HG03064 (cell line): ENCODE measurements around the gene EPHB3.

Source experiments
- ATAC-seq: cut with Tn5 transposase; IDR thresholded peaks from one replicate; pipeline ENCODE4 v1.9.1; 2021; ENCODE audit warnings: low read depth; ENCODE audit not compliant: unreplicated experiment

Gene EPHB3

DNA sequence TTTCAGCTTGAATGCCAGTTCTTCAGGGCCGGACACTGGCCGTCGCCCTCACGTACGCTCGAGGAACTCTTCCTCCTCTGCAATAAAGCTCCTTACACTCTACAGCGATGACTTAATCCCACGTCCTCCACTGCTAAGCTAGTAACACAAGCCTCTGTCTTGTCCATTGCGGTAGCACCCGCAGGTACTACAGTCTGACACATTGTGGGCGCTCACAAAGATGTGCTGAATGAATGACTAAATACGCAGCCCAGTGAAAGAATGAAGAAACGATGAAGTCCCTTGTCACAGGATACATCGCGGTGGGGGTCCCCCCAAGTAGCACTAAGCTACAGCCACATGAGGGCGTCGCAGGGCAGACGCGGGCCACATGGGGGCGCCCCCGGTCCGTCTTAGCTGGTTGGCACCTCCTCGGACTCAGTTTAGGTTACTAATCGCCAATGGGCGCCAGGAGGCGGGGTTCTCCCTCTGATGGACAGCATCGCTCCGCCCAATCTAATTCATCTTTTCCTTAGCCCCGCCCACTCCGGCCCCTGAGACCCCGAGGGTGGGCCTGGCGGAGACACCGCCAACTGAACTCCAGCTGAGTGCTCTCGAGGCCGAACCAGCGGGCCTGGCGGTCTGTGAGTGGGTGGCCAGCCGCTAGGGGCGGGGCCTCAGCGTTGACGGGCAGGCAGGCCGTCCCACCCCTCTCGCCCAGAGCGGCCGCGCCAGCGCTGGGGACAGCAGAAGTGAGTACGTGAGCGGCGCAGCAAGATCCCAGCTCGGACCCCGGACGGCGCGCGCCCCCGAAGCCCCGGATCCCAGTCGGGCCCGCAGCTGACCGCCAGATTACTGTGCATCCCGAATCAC lies at the start of gene EPHB3:
Gene EPHB3 (plus strand): TSS at position 725 of the 852 bp plus-strand sequence. CDS start 451 bp downstream, outside the sequence.
- ATAC-seq, result peak; percentile 85

- ATAC-seq, result no peak
These were observed 49.0 kb upstream of the EPHB3 start for GRCh38 chr3:184512621-184513020.

DNA sequence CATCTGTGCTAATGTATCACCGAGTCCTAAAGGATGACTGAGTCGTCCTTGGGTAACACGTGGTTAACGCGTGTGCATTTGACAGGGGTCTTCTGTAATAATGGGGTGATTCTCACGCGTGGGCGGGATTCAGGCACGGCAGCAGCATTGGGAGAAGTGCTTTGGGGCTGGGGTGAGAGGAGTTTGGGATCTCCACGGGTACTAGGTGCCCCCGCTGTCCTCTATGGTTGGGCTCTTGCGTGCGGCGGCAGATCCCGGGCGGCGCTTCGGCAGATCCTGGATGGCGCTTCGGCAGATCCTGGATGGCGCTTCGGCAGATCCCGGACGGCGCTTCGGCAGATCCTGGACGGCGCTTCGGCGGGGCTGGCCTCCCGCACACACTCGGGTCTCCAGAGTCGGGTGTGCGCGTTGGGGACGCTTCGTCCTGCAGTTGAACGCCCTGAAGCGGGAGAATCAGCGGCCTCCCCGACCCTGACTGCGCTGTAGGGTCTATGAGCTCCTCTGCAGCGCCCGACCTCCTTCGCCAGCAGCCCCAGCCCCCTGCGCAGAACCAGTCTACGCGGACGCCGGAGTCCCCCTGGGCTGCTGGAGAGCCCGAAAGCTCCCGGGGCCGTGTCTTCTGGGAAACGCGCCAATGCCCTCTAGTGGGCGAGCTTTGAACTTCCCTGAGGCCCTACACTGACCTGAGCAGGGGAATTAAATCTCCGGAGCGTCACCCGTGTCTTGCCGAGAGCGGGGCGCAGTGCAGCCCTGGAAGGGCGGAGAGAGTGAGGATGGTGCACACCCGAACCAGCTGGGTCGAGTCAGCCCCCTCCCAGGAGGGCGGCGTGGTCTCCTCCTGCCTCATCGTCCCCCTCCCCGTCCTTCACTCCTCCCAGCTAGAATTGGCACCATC lies 48.1 kb upstream of the EPHB3 start:
- no peak for ATAC-seq

DNA sequence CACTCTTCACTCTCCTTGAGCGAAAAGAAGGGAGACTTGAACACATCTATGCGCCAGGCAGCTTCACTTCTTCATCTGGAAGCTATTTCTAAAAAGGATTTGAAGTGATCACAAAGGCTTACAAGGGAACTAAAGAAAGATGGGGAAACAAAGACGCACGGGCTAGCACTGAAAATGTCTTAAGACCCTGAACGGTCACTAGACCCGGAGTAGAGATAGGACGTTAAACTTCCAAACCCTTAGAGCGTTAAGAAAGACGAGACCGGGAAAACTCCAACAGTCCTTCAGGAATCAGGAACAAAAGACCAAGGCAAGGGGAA lies 47.5 kb upstream of the EPHB3 start:
- ATAC-seq, result no peak

GRCh38 chr3:184523825-184524615 lies 37.6 kb upstream of the EPHB3 start:
- ATAC-seq, result no peak

DNA sequence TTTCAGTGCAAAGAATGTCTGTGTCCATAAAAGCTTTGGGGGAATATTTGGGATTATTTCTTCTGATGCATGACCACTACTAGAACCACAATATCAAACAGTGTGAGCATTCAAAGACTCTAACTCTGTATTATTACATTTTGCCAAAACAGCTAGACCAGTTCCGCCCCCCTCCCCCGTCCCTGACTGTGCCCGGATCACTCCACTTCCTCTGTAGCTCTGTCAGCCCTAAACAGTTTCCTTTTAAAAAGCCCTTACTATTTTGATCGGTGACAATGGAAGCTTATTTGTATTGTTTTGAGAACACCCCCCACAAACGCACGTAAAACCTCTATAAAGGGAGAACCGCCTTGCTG lies 36.6 kb upstream of the EPHB3 start:
- ATAC-seq, result no peak

DNA sequence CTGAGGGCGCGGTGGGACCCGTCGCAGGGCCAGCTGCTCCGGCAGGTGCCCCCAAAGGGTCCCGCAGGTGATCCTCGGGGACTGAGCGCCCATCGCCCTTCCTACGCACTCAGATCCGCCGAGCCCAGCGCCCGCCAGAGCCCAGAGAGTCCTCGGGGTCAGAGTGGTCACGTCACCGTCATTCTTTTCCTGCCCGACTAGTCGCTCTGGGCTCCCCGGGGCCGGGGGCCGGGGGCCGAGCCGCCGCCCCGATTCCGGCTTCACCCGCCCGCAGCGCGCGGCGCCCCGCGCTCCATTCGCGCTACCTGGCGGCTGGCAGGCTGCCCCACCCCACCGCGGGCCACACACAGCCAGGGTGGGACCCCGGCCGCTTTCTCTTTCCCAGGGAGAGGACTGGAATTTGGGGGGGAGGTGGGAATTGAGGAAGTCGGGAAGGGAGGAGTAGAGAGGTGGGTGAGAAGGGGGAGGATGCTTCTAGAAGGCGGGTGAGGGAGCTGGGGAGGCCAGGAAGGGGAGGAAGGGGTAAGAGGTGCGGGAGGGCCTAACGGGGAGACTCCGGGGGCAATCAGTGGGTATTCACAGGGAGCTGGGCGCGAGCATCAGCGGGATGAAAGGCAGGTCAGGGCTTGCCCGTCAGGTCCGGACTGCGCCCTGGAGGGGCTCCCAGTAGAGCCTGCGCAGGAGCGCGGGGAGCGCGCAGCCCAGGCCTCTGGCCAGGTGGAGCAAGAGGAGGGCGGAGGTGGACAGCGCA lies 36.1 kb upstream of the EPHB3 start:
- no peak for ATAC-seq

GRCh38 chr3:184526088-184526433 lies 35.5 kb upstream of the EPHB3 start:
- no peak for ATAC-seq

GRCh38 chr3:184531626-184532280 lies 29.8 kb upstream of the EPHB3 start:
- ATAC-seq, result no peak

DNA sequence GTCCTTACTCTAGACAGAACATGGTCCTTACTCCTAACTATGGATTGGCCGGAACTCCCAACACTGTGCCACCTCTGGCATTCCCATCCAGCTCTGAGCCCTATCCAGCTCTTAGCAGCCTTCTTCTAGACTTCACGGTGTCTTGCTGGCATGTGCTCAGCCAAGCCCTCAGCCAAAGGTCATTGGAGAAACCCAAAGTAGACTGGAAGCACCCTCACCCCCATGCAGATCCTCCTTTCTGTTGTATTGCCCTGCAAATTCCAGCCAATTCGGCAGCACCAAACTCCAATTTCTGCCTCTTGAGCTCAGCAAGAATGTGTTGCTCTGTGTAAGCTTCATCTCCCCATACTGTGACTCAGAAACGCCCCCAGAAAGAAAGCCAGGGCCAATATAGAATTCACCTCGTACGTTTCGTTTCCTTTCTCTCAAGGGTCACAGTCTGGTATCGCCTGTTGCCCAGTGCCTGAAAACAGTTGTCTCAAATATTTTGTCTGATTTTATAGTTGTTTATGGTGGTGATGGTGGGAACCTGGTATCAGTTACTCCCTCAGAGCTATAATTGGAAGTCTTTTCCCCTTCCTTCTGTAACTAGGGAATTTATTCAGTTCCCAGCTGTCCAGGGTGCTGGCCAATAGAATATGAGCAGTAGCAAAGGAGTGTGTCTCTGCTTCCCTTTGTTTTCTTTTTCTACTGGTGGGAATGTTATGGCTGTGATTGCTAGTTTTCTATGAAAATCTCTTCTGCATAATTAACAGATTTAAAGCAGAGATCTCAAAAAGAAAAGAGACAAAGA lies 28.4 kb upstream of the EPHB3 start:
- no peak for ATAC-seq

GRCh38 chr3:184537885-184538665 lies 23.5 kb upstream of the EPHB3 start:
- ATAC-seq, result no peak

DNA sequence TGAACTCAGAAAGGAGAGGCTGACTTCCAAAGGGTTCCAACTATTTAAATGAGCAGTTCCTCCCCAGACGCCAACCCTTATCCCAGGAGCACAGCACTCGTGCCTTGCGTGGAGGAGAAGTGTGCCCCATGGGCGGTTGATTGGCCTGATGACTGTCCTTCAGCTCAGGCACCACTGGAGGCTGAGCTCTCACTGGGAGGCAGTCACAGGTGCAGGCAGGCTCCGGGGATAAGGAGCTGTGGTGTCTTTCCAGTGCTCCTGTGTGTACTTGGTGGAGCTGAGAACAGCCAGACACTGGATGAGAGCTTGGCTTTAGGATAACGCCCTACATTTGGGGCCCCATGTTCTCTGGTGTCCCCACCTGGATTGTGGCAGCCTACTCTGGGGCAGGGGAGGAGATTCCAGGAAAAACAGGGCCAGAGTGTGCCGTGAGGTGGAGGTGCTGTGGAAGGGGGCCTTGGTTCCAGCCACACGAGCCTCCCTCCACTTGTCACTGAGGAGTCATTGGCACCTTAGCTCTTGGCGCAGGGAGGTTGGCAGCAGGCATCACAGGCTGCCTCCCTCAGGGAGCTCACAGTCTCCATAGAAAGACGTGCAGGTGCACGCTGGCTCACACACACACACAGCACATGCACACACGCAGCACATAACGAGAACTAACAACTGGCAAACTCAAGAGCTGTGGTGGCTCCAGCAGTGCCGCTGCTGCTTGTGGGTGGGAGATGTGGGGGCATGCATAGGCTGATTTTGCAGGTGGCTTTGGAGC lies 22.7 kb upstream of the EPHB3 start:
- ATAC-seq, result no peak

- no peak for ATAC-seq
These were observed 21.7 kb upstream of the EPHB3 start for GRCh38 chr3:184539801-184540435.

DNA sequence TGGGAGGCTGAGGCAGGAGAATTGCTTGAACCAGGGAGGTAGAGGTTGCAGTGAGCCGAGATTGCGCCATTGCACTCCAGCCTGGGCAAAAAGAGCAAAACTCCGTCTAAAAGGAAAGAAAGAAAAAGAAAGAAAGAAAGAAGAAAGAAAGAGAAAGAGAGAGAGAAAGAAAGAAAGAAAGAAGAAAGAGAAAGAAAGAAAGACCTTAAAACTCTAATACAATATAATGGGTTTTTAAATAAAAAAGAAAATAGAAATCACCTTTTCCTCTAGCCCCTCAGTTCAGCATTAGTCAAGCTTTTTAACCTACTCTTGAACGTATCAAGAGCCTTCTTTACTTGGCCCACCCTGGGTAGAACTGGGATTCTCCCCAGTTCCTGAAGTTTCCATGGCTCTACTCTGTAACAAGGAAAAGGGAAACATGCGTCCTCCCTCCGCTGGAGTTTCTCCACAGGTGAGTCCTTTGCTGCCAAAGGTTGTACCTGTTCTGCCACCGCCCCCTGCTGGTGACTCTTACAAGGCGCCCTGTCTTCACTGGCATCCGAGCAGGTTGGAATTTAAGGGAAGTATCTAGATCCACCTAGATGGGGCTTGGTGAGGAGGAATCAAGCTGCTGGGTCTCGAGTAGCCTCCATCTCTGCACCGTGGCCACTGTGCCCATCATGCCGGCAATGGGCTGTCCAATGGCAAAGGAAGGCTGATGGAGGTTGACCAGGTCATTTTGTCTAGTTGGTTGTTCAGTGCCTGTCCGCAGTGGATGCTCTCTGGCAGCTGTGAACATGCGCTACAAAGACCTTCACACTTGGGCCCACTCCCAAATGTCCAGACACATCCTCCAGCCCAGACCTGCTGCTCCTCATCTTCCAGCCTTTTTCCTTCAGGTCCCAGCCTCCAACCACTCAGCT lies 20.6 kb upstream of the EPHB3 start:
- no peak for ATAC-seq

GRCh38 chr3:184541886-184542562 lies 19.6 kb upstream of the EPHB3 start:
- ATAC-seq, result no peak

- no peak for ATAC-seq
These were observed 19.0 kb upstream of the EPHB3 start for GRCh38 chr3:184542577-184542976.
